Ascending aorta (tissue), 2 donors: ENCODE data around the gene SSRP1. TPM values are rescaled to one million over a fixed set of nuclear protein-coding genes. Genes with fewer than 3 reads are reported as not detected.
"Not testable (repeated sequence)": the region's sequence is repeated elsewhere in the genome, so short reads cannot be mapped to it uniquely, and the experiment has no call there.

Experiments used
- DNase-seq, 2 donors: peaks; one replicate each; pipeline ENCODE4 v3.0.0-alpha.2; 2019; ENCODE audit warnings: low spot score in 2 of 2
- H3K27ac ChIP-seq, 2 donors: fragments of 200-600 bp; sonication (generic); one replicate each; pipeline ENCODE4 v1.5.1; 2016 to 2017; ENCODE audit warnings: mild to moderate bottlenecking in 1 of 2
- H3K27me3 ChIP-seq: fragments of 200-600 bp; sonication (generic); one replicate; pipeline ENCODE4 v1.5.1; 2017
- H3K36me3 ChIP-seq, 2 donors: fragments of 200-600 bp; sonication (generic); one replicate each; pipeline ENCODE4 v1.5.1; 2016
- H3K4me1 ChIP-seq, 2 donors: fragments of 200-600 bp; sonication (generic); one replicate each; pipeline ENCODE4 v1.5.1; 2016 to 2017; ENCODE audit warnings: mild to moderate bottlenecking in 1 of 2
- H3K4me3 ChIP-seq, 2 donors: fragments of 200-600 bp; sonication (generic); one replicate each; pipeline ENCODE4 v1.5.1; 2016 to 2017; ENCODE audit warnings: mild to moderate bottlenecking in 1 of 2
- H3K9me3 ChIP-seq, 2 donors: fragments of 200-600 bp; sonication (generic); one replicate each; pipeline ENCODE4 v1.5.1; 2016
- intact Hi-C: fragments of 100-400 bp; cut with DNase I; formaldehyde crosslinking; loops from one replicate; pipeline ENCODE4 v1.15.1; 2023
- total RNA-seq: library from RNA; depleted of rRNA; stranded (reverse); fragments of >200 nt; gene quantifications from one replicate; pipeline ENCODE4 v1.1.0, GENCODE V29; 2016
- TF ChIP-seq, protein P1 (sequence below), 3 experiments: fragments of 200-600 bp in 2 of 3; fragments of 450-650 bp in 1 of 3; sonication (generic) in 2 of 3; IDR thresholded peaks; one replicate each; pipeline ENCODE4 v1.5.1; 2016 to 2019; ENCODE audit warnings: antibody characterized with exemption in 3 of 3, mild to moderate bottlenecking in 1 of 3, moderate library complexity in 1 of 3

Gene SSRP1
- total RNA-seq, 1 donor from 2014 or later: 110 TPM

DNA sequence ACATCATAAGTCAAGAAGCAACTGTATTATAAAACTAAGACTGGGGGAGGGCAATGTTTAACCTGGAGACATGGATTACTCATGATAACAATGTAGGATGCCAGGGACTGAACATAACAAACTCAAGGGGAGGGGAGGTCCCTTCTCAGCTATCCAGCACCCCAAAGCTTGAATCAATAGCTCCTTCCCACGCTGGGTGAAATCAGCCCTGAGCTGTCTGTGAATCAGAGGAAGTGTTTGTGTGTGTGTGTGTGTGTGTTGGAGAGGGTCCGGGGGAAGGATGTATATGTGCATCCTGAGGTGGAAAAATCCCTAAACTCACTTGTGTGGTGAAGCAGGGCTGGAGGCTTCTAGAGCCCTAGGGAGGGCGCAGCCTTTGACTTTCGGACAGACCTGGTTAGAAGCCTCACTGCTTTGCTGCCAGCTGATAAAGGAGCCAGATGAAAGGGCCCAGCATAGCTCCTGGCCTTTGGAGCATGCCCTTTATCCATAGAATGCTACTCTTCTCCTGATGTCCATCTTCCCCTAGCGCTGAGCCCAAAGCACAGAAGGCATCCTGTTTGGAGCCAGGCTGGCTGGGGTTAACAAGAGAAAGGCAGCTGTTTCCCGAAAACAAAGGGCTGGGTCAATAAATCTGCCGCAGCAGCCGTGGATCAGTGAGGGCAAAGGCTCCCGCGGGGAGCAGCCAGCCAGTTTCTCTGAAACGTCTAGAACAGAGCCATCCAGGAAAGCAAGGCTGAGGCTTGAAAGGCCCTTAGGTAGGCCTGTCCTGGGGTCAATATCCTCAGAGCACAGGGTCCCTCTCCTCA, 46.7 kb downstream of the SSRP1 start:
- TF ChIP-seq, protein P1, sequence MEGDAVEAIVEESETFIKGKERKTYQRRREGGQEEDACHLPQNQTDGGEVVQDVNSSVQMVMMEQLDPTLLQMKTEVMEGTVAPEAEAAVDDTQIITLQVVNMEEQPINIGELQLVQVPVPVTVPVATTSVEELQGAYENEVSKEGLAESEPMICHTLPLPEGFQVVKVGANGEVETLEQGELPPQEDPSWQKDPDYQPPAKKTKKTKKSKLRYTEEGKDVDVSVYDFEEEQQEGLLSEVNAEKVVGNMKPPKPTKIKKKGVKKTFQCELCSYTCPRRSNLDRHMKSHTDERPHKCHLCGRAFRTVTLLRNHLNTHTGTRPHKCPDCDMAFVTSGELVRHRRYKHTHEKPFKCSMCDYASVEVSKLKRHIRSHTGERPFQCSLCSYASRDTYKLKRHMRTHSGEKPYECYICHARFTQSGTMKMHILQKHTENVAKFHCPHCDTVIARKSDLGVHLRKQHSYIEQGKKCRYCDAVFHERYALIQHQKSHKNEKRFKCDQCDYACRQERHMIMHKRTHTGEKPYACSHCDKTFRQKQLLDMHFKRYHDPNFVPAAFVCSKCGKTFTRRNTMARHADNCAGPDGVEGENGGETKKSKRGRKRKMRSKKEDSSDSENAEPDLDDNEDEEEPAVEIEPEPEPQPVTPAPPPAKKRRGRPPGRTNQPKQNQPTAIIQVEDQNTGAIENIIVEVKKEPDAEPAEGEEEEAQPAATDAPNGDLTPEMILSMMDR (IDR thresholded peaks at IDR 0.05): no peak
- H3K9me3 ChIP-seq: no peaks in the 10 kb centered on the region
- H3K27me3 ChIP-seq: no peaks in the 10 kb centered on the region
- H3K4me1 ChIP-seq: no peaks in the 10 kb centered on the region
- no peak overlapping the region for H3K27ac ChIP-seq
- no peaks in the 10 kb centered on the region for H3K36me3 ChIP-seq
- H3K4me3 ChIP-seq: no peak overlapping the region
- intact Hi-C loops: no loop called here
- peak in 1 of 2 donors; percentile 58 for DNase-seq

DNA sequence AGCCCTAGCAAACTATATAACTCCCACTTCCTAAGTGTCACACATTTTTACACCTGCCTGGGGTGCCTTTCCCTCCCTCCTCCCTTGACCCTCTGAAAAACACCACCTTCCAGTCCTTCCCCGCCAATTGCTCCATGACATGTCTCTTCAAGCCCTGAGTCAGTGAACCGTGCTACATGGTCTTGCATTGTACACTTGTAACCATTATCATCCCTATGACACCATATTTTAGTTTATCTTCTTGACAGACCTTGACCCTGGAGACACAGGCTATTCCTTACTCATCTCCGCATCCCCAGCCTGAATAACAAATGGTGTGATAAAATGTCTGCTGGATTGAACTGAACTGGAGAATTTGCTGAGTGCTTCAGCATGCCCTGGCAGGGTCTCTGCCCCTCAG, 47.8 kb downstream of the SSRP1 start:
- no peaks in the 10 kb centered on the region for H3K9me3 ChIP-seq
- TF ChIP-seq, protein P1 (IDR thresholded peaks at IDR 0.05): no peak
- DNase-seq: peak in 1 of 2 donors; percentile 27
- no peaks in the 10 kb centered on the region for H3K27me3 ChIP-seq
- intact Hi-C loops: no loop called here
- H3K36me3 ChIP-seq: no peaks in the 10 kb centered on the region
- H3K27ac ChIP-seq: no peak overlapping the region
- no peak overlapping the region for H3K4me3 ChIP-seq
- no peaks in the 10 kb centered on the region for H3K4me1 ChIP-seq

DNA sequence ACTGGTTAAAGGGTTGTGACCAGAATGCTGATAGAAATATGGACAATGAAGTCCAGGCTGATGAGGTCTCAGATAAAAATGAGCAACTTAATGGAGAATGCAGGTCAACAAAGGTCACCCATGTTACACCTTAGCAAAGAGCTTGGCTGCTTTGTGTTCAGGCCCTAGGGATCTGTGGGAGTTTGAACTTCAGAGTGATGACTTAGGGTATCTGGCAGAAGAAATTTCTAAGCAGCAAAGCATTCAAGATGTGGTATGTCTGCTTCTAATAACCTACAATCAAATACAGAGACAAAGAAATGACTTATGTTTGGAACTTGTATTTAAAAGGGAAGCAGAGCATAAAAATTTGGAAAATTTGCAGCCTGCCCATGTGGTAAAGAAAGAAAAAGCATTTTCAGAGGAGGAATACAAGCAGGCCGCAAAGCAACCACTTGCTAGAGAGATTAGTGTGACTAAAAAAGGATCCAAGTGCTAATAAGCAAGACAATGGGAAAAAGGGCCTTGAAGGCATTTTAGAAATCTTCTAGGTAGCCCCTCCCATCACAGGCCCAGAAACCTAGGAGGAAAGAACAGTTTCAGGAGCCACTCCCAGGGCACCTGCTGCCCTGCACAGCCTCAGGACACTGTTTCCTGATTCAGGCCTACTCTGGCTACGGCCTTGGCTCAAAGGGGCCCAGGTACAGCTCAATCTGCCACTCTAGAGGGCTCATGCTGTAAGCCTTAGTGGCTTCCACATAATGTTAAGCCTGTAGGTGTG, 52.3 kb downstream of the SSRP1 start:
- Histone ChIP-seq H3K4me1 (no peaks in the 10 kb centered on the region), H3K4me3 (no peak overlapping the region), H3K9me3 (no peaks in the 10 kb centered on the region), H3K27ac (no peak overlapping the region), H3K27me3 (no peaks in the 10 kb centered on the region), H3K36me3 (no peaks in the 10 kb centered on the region)
- intact Hi-C loops: no loop called here
- DNase-seq: no peak
- TF ChIP-seq, protein P1 (IDR thresholded peaks at IDR 0.05): no peak

DNA sequence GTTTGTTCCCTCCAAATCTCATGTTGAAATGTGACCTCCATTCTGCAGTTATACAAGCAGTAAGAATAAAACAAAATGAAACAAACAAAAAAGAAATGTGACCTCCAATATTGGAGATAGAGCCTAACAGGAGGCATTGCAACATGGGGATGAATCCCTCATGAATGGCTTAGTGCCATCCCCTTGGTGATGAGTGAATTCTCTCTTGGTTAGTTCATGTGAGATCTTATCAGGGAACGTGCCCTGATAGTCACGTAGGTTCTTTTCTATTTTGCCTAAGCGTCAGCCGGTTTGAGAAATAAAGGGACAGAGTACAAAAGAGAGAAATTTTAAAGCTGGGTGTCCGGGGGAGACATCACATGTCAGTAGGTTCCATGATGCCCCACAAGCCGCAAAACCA, 54.1 kb downstream of the SSRP1 start:
- H3K4me1 ChIP-seq, intact Hi-C loops, H3K27ac ChIP-seq, H3K27me3 ChIP-seq, H3K36me3 ChIP-seq, DNase-seq, H3K9me3 ChIP-seq, H3K4me3 ChIP-seq: not testable (repeated sequence)

DNA sequence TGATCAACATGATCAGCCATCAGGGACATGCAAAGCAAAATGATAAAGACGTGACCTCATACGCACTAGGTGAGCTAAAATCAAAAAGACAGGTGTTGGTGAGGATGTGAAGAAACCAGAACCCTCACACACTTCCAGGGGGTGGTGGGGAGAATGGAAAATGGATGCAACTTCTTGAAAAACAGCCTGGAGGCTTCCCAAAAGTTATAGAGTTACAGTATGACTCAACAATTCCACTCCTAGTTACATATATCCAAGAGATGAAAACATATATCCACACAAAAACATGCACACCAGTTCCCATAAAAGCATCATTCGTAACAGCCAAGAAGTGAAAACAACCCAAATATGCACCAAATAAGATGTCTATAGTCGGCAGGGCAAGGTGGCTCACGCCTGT, 56.6 kb downstream of the SSRP1 start:
- Histone ChIP-seq H3K27ac (no peak overlapping the region), H3K27me3 (no peaks in the 10 kb centered on the region), H3K36me3 (no peaks in the 10 kb centered on the region), H3K9me3 (no peaks in the 10 kb centered on the region), H3K4me1 (no peaks in the 10 kb centered on the region), H3K4me3 (no peak overlapping the region)
- DNase-seq: no peak
- TF ChIP-seq, protein P1 (IDR thresholded peaks at IDR 0.05): no peak
- intact Hi-C loops: no loop called here

DNA sequence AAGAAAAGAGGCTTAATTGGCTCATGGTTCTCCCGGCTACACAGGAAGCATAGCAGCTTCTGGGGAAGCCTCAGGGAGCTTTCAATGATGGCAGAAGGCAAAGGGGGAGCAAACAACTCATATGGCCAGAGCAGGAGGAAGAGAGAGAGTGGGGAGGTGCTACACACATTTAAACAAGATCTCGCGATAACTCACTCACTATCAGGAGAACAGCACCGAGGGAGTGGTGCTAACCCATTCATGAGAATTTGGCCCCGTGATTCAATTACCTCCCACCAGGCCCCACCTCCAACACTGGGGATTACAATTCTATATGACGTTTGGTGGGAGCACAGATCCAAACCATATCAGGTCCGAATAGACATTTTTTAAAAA, 57.0 kb downstream of the SSRP1 start:
- H3K36me3 ChIP-seq: no peaks in the 10 kb centered on the region
- H3K4me1 ChIP-seq: no peaks in the 10 kb centered on the region
- intact Hi-C loops: loop anchor here (1.0 kb wide), 1 partner anchor 437 kb away; no protein-coding TSS in a partner anchor
- no peak for DNase-seq
- H3K27me3 ChIP-seq: no peaks in the 10 kb centered on the region
- TF ChIP-seq, protein P1 (IDR thresholded peaks at IDR 0.05): no peak
- no peak overlapping the region for H3K4me3 ChIP-seq
- peaks cover 0 to under 1% of the 10 kb centered on the region in 2 donors for H3K9me3 ChIP-seq
- H3K27ac ChIP-seq: no peak overlapping the region
